ENCODE results near the gene NKX6-1. TPM values are rescaled to one million over a fixed set of nuclear protein-coding genes. Genes with fewer than 3 reads are reported as not detected.

NKX6-1 gene
- total and polyA plus RNA-seq, 2 donors (not counting 1 experiment from before 2014, with no cell fraction given) = 0.17 to 0.47 TPM

DNA sequence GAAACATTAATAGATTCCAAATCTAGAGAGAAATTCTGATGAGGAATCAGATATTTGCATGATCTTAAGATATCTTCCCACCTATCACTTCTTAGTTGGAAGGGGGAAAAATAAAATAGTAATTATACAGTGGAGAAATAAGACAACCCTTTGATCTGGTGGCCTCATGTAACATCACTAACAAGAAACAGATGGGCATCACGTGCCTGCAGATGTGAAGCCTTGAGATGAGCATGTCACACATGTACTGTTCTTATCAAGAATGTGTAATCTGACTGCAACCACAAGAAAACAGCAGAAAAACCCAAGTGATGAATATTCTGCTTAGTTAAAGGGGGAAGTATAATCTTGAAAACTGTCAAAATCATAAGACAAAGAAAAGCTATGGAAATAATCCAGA lies 31.4 kb upstream of the NKX6-1 start:
- no peak for TF ChIP-seq EZH2 (IDR thresholded peaks at IDR 0.05; ENCODE audit: low read length, missing control alignments)
- TF ChIP-seq, protein P1, sequence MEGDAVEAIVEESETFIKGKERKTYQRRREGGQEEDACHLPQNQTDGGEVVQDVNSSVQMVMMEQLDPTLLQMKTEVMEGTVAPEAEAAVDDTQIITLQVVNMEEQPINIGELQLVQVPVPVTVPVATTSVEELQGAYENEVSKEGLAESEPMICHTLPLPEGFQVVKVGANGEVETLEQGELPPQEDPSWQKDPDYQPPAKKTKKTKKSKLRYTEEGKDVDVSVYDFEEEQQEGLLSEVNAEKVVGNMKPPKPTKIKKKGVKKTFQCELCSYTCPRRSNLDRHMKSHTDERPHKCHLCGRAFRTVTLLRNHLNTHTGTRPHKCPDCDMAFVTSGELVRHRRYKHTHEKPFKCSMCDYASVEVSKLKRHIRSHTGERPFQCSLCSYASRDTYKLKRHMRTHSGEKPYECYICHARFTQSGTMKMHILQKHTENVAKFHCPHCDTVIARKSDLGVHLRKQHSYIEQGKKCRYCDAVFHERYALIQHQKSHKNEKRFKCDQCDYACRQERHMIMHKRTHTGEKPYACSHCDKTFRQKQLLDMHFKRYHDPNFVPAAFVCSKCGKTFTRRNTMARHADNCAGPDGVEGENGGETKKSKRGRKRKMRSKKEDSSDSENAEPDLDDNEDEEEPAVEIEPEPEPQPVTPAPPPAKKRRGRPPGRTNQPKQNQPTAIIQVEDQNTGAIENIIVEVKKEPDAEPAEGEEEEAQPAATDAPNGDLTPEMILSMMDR (conservative IDR thresholded peaks at IDR 0.05 in 1 of 2, IDR thresholded peaks at IDR 0.05 in 1 of 2; ENCODE audit: low read depth in 1 of 2, low read length in 2 of 2) = no peak
- Histone ChIP-seq H3K36me3 (ENCODE audit: control insufficient read depth, insufficient read depth, low read length) (no peaks in the 10 kb centered on the region), H3K27me3 (ENCODE audit: control insufficient read depth, insufficient read depth, low read length) (no peaks in the 10 kb centered on the region), H3K4me1 (ENCODE audit: control insufficient read depth, extremely low read depth, insufficient read depth, low read length) (no peaks in the 10 kb centered on the region), H3K27ac (ENCODE audit: insufficient read depth, low read length) (no peak overlapping the region), H3K79me2 (ENCODE audit: control insufficient read depth, insufficient read depth, low read length) (no peaks in the 10 kb centered on the region), H3K9me3 (ENCODE audit: control insufficient read depth, insufficient read depth, low read depth, low read length) (no peaks in the 10 kb centered on the region), H4K20me1 (ENCODE audit: control insufficient read depth, extremely low read depth, insufficient read depth, low read length) (no peaks in the 10 kb centered on the region), H3K4me2 (ENCODE audit: extremely low read depth, insufficient read depth, low read length) (no peak overlapping the region), H3K4me3 (replicated peaks in 1 of 4; ENCODE audit: control extremely low read depth in 1 of 4, insufficient read depth in 1 of 4, low read depth in 3 of 4, low read length in 4 of 4) (no peak overlapping the region), H3K9ac (ENCODE audit: insufficient read depth, low read length) (no peak overlapping the region), H2AFZ (ENCODE audit: low read length) (no peak overlapping the region)
- peak; percentile 5 to 14 for DNase-seq (ENCODE audit: low read depth in 2 of 2)

DNA sequence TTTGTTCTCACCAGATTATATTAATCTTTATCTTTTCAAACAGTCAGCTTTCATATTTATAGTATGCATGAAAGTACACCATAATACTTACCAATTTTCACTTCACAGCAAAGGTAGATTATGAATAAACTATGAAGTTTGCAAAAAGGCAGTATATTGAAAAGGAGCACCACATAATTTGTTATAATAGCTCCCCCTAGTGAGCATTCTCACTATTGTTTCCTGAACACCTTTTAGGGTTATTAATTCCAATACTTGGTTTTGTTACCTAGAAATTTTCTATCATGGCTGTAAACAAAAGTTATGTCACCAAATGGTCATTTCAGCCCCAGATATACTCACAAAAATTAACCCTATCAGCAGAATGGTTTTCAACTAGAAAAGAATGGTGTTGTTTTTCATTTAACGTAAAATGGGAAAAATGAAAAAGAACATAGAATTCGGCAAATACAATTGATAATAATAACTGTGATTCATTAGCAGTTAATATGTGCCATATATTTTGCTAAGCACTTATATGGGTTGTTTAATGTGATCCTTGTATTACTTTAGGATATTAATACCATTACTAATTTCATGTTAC lies 30.2 kb upstream of the NKX6-1 start:
- no peak overlapping the region for H2AFZ ChIP-seq (ENCODE audit: low read length)
- peak; percentile 7 to 27 for DNase-seq (ENCODE audit: low read depth in 2 of 2)
- H3K36me3 ChIP-seq (ENCODE audit: control insufficient read depth, insufficient read depth, low read length) = no peaks in the 10 kb centered on the region
- no peak overlapping the region for H3K27ac ChIP-seq (ENCODE audit: insufficient read depth, low read length)
- H3K9ac ChIP-seq (ENCODE audit: insufficient read depth, low read length) = no peak overlapping the region
- H3K27me3 ChIP-seq (ENCODE audit: control insufficient read depth, insufficient read depth, low read length) = no peaks in the 10 kb centered on the region
- no peaks in the 10 kb centered on the region for H3K9me3 ChIP-seq (ENCODE audit: control insufficient read depth, insufficient read depth, low read depth, low read length)
- no peak overlapping the region for H3K4me2 ChIP-seq (ENCODE audit: extremely low read depth, insufficient read depth, low read length)
- TF ChIP-seq, protein P1 (conservative IDR thresholded peaks at IDR 0.05 in 1 of 2, IDR thresholded peaks at IDR 0.05 in 1 of 2; ENCODE audit: low read depth in 1 of 2, low read length in 2 of 2) = peak; percentile 17 to 59
- no peak for TF ChIP-seq EZH2 (IDR thresholded peaks at IDR 0.05; ENCODE audit: low read length, missing control alignments)
- H3K4me3 ChIP-seq (replicated peaks in 1 of 4; ENCODE audit: control extremely low read depth in 1 of 4, insufficient read depth in 1 of 4, low read depth in 3 of 4, low read length in 4 of 4) = no peak overlapping the region
- H3K4me1 ChIP-seq (ENCODE audit: control insufficient read depth, extremely low read depth, insufficient read depth, low read length) = no peaks in the 10 kb centered on the region
- no peaks in the 10 kb centered on the region for H4K20me1 ChIP-seq (ENCODE audit: control insufficient read depth, extremely low read depth, insufficient read depth, low read length)
- H3K79me2 ChIP-seq (ENCODE audit: control insufficient read depth, insufficient read depth, low read length) = no peaks in the 10 kb centered on the region

DNA sequence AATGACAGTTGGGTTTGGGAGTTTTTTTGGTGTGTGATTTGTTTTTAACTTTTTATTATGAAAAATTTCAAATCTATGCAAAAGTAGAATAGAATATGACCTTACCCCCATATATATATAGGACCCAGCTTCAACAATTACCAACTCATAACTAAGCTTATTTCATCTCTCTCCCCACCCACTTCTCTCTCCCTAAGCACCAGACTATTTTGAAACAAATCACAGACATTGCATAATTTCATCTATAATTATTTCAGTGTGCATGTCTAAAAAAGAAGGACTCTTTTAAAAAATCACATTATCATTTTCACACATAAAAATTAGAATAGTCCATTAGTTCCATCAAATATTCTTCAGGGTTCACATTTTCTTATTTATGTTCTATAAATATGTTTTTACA lies 28.3 kb upstream of the NKX6-1 start:
- Histone ChIP-seq H2AFZ (ENCODE audit: low read length) (no peak overlapping the region), H3K9ac (ENCODE audit: insufficient read depth, low read length) (no peak overlapping the region), H3K36me3 (ENCODE audit: control insufficient read depth, insufficient read depth, low read length) (no peaks in the 10 kb centered on the region), H3K4me3 (replicated peaks in 1 of 4; ENCODE audit: control extremely low read depth in 1 of 4, insufficient read depth in 1 of 4, low read depth in 3 of 4, low read length in 4 of 4) (no peak overlapping the region), H4K20me1 (ENCODE audit: control insufficient read depth, extremely low read depth, insufficient read depth, low read length) (no peaks in the 10 kb centered on the region), H3K27me3 (ENCODE audit: control insufficient read depth, insufficient read depth, low read length) (no peaks in the 10 kb centered on the region), H3K4me2 (ENCODE audit: extremely low read depth, insufficient read depth, low read length) (no peak overlapping the region), H3K79me2 (ENCODE audit: control insufficient read depth, insufficient read depth, low read length) (no peaks in the 10 kb centered on the region), H3K4me1 (ENCODE audit: control insufficient read depth, extremely low read depth, insufficient read depth, low read length) (no peaks in the 10 kb centered on the region), H3K9me3 (ENCODE audit: control insufficient read depth, insufficient read depth, low read depth, low read length) (no peaks in the 10 kb centered on the region), H3K27ac (ENCODE audit: insufficient read depth, low read length) (no peak overlapping the region)
- DNase-seq (ENCODE audit: low read depth in 2 of 2) = no peak
- no peak for TF ChIP-seq EZH2 (IDR thresholded peaks at IDR 0.05; ENCODE audit: low read length, missing control alignments)
- TF ChIP-seq, protein P1 (conservative IDR thresholded peaks at IDR 0.05 in 1 of 2, IDR thresholded peaks at IDR 0.05 in 1 of 2; ENCODE audit: low read depth in 1 of 2, low read length in 2 of 2) = no peak

All from fibroblast of lung (primary cell).